GM23248 (cell line): ENCODE data around the gene MOB4.

Experiments
- EZH2 ChIP-seq: fragments of 200-600 bp; sonication (generic); IDR thresholded peaks from 2 replicates; pipeline ENCODE4 v1.6.1; 2018; ENCODE audit warnings: antibody characterized with exemption, mild to moderate bottlenecking; ENCODE audit not compliant: insufficient read depth, poor library complexity, severe bottlenecking
- EZH2phosphoT487 ChIP-seq: fragments of 200-600 bp; sonication (generic); IDR thresholded peaks from 2 replicates; pipeline ENCODE4 v1.6.1; 2018; ENCODE audit warnings: antibody characterized with exemption, moderate library complexity, mild to moderate bottlenecking, low read depth; ENCODE audit not compliant: insufficient read depth

DNA sequence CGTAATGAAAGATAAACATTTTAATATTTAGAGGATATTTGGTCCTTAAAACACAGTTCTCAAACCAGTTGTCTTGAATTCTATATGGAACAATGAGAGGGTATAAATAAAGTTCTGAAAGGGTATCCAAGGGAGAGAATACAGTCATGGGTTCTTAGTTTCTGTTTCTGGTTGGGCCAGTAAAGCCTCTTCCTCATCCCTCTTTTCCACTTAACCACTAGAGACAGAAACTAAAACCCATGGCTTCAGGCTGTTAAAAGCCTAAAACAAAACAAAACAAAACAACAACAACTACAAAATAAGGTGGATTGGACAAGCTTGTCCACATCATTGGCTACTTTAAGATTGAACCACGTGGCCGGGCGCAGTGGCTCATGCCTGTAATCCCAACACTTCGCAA, 43.7 kb upstream of the MOB4 start:
- TF ChIP-seq EZH2 (no peak), EZH2phosphoT487 (no peak)
